Neural progenitor cell (in vitro differentiated cells): ENCODE data around the gene VAT1L. TPM values are rescaled to one million over a fixed set of nuclear protein-coding genes. Genes with fewer than 3 reads are reported as not detected.

ENCODE experiments used
- DNase-seq: peaks from one replicate; pipeline ENCODE4 v3.0.0-alpha.2; 2016; ENCODE audit warnings: low spot score
- H2AFZ ChIP-seq: fragments of 200-600 bp; sonication (generic); replicated peaks from 2 replicates; pipeline ENCODE4 v1.6.1; 2016; ENCODE audit warnings: antibody characterized with exemption
- H3F3A ChIP-seq: fragments of 200-600 bp; sonication (generic); 2 replicates; pipeline ENCODE4 v1.6.1; 2016; ENCODE audit warnings: antibody characterized with exemption, low read depth
- H3K27ac ChIP-seq: fragments of 200-600 bp; sonication (generic); 2 replicates; pipeline ENCODE4 v1.5.1; 2016; ENCODE audit warnings: mild to moderate bottlenecking
- H3K27me3 ChIP-seq: fragments of 200-600 bp; sonication (generic); 2 replicates; pipeline ENCODE4 v1.6.1; 2016; ENCODE audit warnings: mild to moderate bottlenecking, moderate library complexity
- H3K36me3 ChIP-seq: fragments of 200-600 bp; sonication (generic); 2 replicates; pipeline ENCODE4 v1.5.1; 2016
- H3K4me1 ChIP-seq: fragments of 200-600 bp; sonication (generic); 2 replicates; pipeline ENCODE4 v1.6.1; 2016; ENCODE audit warnings: mixed run types
- H3K4me2 ChIP-seq: fragments of 200-600 bp; sonication (generic); 2 replicates; pipeline ENCODE4 v1.6.1; 2016
- H3K4me3 ChIP-seq: fragments of 200-600 bp; sonication (generic); 2 replicates; pipeline ENCODE4 v1.5.1; 2016
- H3K79me2 ChIP-seq: fragments of 200-600 bp; sonication (generic); 2 replicates; pipeline ENCODE4 v1.6.1; 2016; ENCODE audit warnings: low read depth
- H3K9ac ChIP-seq: fragments of 200-600 bp; sonication (generic); 2 replicates; pipeline ENCODE4 v1.6.1; 2016
- H3K9me3 ChIP-seq: fragments of 200-600 bp; sonication (generic); 2 replicates; pipeline ENCODE4 v1.5.1; 2016; ENCODE audit warnings: low read depth
- H4K20me1 ChIP-seq: fragments of 200-600 bp; sonication (generic); 2 replicates; pipeline ENCODE4 v1.6.1; 2016; ENCODE audit warnings: low read depth
- H3K27ac Mint-ChIP-seq: 3 replicates; pipeline ENCODE4 v1.8.0; 2021; ENCODE audit warnings: mixed read lengths
- H3K27me3 Mint-ChIP-seq: 2 replicates; pipeline ENCODE4 v1.8.0; 2022; ENCODE audit warnings: low read depth, mild to moderate bottlenecking, inconsistent platforms, moderate library complexity, mixed read lengths; ENCODE audit not compliant: insufficient read depth
- H3K36me3 Mint-ChIP-seq: 3 replicates; pipeline ENCODE4 v1.8.0; 2021; ENCODE audit warnings: mixed read lengths
- H3K4me1 Mint-ChIP-seq: 3 replicates; pipeline ENCODE4 v1.8.0; 2021; ENCODE audit warnings: mixed read lengths
- H3K4me3 Mint-ChIP-seq: 3 replicates; pipeline ENCODE4 v1.8.0; 2021; ENCODE audit warnings: mild to moderate bottlenecking, moderate library complexity, mixed read lengths
- H3K9me3 Mint-ChIP-seq: 3 replicates; pipeline ENCODE4 v1.8.0; 2020; ENCODE audit warnings: mixed read lengths
- CTCF ChIP-seq: fragments of 200-600 bp; sonication (generic); IDR thresholded peaks from 2 replicates; pipeline ENCODE4 v1.5.1; 2017; ENCODE audit warnings: antibody characterized with exemption, mild to moderate bottlenecking
- EZH2 ChIP-seq: fragments of 200-600 bp; sonication (generic); IDR thresholded peaks from 2 replicates; pipeline ENCODE4 v1.6.1; 2017; ENCODE audit warnings: antibody characterized with exemption, mild to moderate bottlenecking, moderate library complexity
- EZH2phosphoT487 ChIP-seq: fragments of 200-600 bp; sonication (generic); IDR thresholded peaks from 2 replicates; pipeline ENCODE4 v1.6.1; 2017; ENCODE audit warnings: antibody characterized with exemption
- total RNA-seq: library from RNA; depleted of rRNA; stranded (reverse); fragments of >200 nt; gene quantifications from 2 replicates; pipeline ENCODE4 v1.2.3, GENCODE V29; 2015; ENCODE audit warnings: low replicate concordance

VAT1L gene
- total RNA-seq, 1 donor from 2014 or later, result 43.2 TPM

DNA sequence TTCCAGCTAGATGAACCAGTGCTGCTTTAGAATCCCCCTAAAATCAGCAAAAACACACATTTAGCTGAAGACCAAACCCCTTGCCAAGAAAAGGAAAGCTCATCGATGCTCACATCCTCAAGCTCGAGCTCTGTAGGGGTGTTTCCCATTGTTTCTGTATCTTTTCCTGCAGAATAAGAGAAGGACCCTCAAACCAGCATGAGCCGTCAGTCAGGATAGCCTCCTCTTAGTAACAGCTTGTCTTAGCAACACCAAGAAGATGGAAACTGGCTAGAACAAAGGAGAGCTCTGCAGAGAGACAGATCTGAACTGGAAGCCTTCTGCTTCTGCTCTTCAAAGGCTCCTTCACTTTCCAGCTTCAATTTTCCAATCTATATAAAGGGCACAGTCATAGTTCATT, 32.0 kb downstream of the VAT1L start:
- no peaks in the 10 kb centered on the region for H3K36me3 ChIP-seq
- Mint-ChIP-seq H3K9me3 (no peaks in the 10 kb centered on the region), H3K4me3 (peak overlapping the region; percentile 4), H3K36me3 (peaks cover 27% of the 10 kb centered on the region), H3K27me3 (no peaks in the 10 kb centered on the region), H3K4me1 (peaks cover 48% of the 10 kb centered on the region), H3K27ac (peak overlapping the region; percentile 72)
- H4K20me1 ChIP-seq, result no peaks in the 10 kb centered on the region
- TF ChIP-seq EZH2 (no peak), EZH2phosphoT487 (no peak), CTCF (no peak)
- H3K9ac ChIP-seq, result no peak overlapping the region
- DNase-seq, result peak; percentile 73
- no peak overlapping the region for H3K4me3 ChIP-seq
- no peaks in the 10 kb centered on the region for H3K9me3 ChIP-seq
- peak overlapping the region; percentile 34 for H3K4me2 ChIP-seq
- no peak overlapping the region for H3K27ac ChIP-seq
- H3K4me1 ChIP-seq, result peaks cover 19% of the 10 kb centered on the region
- H3K27me3 ChIP-seq, result no peaks in the 10 kb centered on the region
- no peaks in the 10 kb centered on the region for H3F3A ChIP-seq
- peaks cover 2% of the 10 kb centered on the region for H3K79me2 ChIP-seq
- H2AFZ ChIP-seq, result no peak overlapping the region

- H4K20me1 ChIP-seq, result no peaks in the 10 kb centered on the region
- no peak overlapping the region for H3K4me2 ChIP-seq
- H3F3A ChIP-seq, result no peaks in the 10 kb centered on the region
- H3K27me3 ChIP-seq, result no peaks in the 10 kb centered on the region
- no peak overlapping the region for H3K4me3 ChIP-seq
- H3K36me3 Mint-ChIP-seq, result peaks cover 38% of the 10 kb centered on the region
- H2AFZ ChIP-seq, result no peak overlapping the region
- H3K9me3 ChIP-seq, result no peaks in the 10 kb centered on the region
- H3K4me1 ChIP-seq, result peaks cover 19% of the 10 kb centered on the region
- no peak overlapping the region for H3K9ac ChIP-seq
- peaks cover 36% of the 10 kb centered on the region for H3K4me1 Mint-ChIP-seq
- no peaks in the 10 kb centered on the region for H3K79me2 ChIP-seq
- H3K27ac ChIP-seq, result no peak overlapping the region
- no peaks in the 10 kb centered on the region for H3K27me3 Mint-ChIP-seq
- TF ChIP-seq EZH2phosphoT487 (no peak), CTCF (no peak), EZH2 (no peak)
- H3K27ac Mint-ChIP-seq, result peak overlapping the region; percentile 61
- DNase-seq, result no peak
- no peak overlapping the region for H3K4me3 Mint-ChIP-seq
- H3K9me3 Mint-ChIP-seq, result no peaks in the 10 kb centered on the region
- no peaks in the 10 kb centered on the region for H3K36me3 ChIP-seq
These were observed 34.3 kb downstream of the VAT1L start for GRCh38 chr16:77822661-77823060.

GRCh38 chr16:77823067-77823466, 34.7 kb downstream of the VAT1L start:
- Histone ChIP-seq H4K20me1 (no peaks in the 10 kb centered on the region), H3K79me2 (no peaks in the 10 kb centered on the region), H3K9ac (no peak overlapping the region), H3K4me3 (no peak overlapping the region), H3K36me3 (no peaks in the 10 kb centered on the region), H3K27ac (no peak overlapping the region), H3K9me3 (no peaks in the 10 kb centered on the region), H3K4me2 (no peak overlapping the region), H3F3A (no peaks in the 10 kb centered on the region), H2AFZ (no peak overlapping the region), H3K27me3 (no peaks in the 10 kb centered on the region), H3K4me1 (peaks cover 19% of the 10 kb centered on the region)
- DNase-seq, result no peak
- peaks cover 42% of the 10 kb centered on the region for H3K36me3 Mint-ChIP-seq
- peaks cover 36% of the 10 kb centered on the region for H3K4me1 Mint-ChIP-seq
- H3K27ac Mint-ChIP-seq, result no peak overlapping the region
- TF ChIP-seq CTCF (no peak), EZH2 (no peak), EZH2phosphoT487 (no peak)
- no peaks in the 10 kb centered on the region for H3K9me3 Mint-ChIP-seq
- H3K27me3 Mint-ChIP-seq, result no peaks in the 10 kb centered on the region
- no peak overlapping the region for H3K4me3 Mint-ChIP-seq
